WTC11 (cell line): Measurements from ENCODE around the gene CAPRIN2.

Experiments
- ATF6 ChIP-seq: sonication (generic); formaldehyde crosslinking; IDR thresholded peaks from 2 replicates; pipeline ENCODE4 v1.8.1; 2023; ENCODE audit warnings: mild to moderate bottlenecking, missing genetic modification reagents
- USF2 ChIP-seq: sonication (generic); formaldehyde crosslinking; IDR thresholded peaks from 2 replicates; pipeline ENCODE4 v1.8.1; 2023; ENCODE audit warnings: mild to moderate bottlenecking, missing genetic modification reagents, moderate library complexity
- ZBTB21 ChIP-seq: sonication (generic); formaldehyde crosslinking; IDR thresholded peaks from 2 replicates; pipeline ENCODE4 v1.8.1; 2023; ENCODE audit warnings: mild to moderate bottlenecking, missing genetic modification reagents, borderline replicate concordance
- ZNF263 ChIP-seq: sonication (generic); formaldehyde crosslinking; IDR thresholded peaks from 2 replicates; pipeline ENCODE4 v1.8.1; 2022; ENCODE audit warnings: low read depth, mild to moderate bottlenecking, moderate library complexity, missing genetic modification reagents
- TF ChIP-seq, protein P1 (sequence below): fragments of 200-600 bp; IDR thresholded peaks from 2 replicates; pipeline ENCODE4 v1.8.0; 2022; ENCODE audit warnings: antibody characterized with exemption
- TF ChIP-seq, protein P2 (sequence below): sonication (generic); formaldehyde crosslinking; IDR thresholded peaks from 2 replicates; pipeline ENCODE4 v1.8.1; 2022; ENCODE audit warnings: mild to moderate bottlenecking, moderate library complexity, missing genetic modification reagents
- TF ChIP-seq, protein P3 (sequence below): sonication (generic); formaldehyde crosslinking; IDR thresholded peaks from 2 replicates; pipeline ENCODE4 v1.8.1; 2023; ENCODE audit warnings: mild to moderate bottlenecking, moderate library complexity, missing genetic modification reagents

- TF ChIP-seq, protein P1, sequence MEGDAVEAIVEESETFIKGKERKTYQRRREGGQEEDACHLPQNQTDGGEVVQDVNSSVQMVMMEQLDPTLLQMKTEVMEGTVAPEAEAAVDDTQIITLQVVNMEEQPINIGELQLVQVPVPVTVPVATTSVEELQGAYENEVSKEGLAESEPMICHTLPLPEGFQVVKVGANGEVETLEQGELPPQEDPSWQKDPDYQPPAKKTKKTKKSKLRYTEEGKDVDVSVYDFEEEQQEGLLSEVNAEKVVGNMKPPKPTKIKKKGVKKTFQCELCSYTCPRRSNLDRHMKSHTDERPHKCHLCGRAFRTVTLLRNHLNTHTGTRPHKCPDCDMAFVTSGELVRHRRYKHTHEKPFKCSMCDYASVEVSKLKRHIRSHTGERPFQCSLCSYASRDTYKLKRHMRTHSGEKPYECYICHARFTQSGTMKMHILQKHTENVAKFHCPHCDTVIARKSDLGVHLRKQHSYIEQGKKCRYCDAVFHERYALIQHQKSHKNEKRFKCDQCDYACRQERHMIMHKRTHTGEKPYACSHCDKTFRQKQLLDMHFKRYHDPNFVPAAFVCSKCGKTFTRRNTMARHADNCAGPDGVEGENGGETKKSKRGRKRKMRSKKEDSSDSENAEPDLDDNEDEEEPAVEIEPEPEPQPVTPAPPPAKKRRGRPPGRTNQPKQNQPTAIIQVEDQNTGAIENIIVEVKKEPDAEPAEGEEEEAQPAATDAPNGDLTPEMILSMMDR = no peak
- no peak for TF ChIP-seq ATF6
- TF ChIP-seq USF2 (CRISPR knock-in tag) = no peak
- TF ChIP-seq, protein P2, sequence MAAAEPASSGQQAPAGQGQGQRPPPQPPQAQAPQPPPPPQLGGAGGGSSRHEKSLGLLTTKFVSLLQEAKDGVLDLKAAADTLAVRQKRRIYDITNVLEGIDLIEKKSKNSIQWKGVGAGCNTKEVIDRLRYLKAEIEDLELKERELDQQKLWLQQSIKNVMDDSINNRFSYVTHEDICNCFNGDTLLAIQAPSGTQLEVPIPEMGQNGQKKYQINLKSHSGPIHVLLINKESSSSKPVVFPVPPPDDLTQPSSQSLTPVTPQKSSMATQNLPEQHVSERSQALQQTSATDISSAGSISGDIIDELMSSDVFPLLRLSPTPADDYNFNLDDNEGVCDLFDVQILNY (CRISPR knock-in tag) = no peak
- TF ChIP-seq ZBTB21 (CRISPR knock-in tag) = no peak
- TF ChIP-seq, protein P3, sequence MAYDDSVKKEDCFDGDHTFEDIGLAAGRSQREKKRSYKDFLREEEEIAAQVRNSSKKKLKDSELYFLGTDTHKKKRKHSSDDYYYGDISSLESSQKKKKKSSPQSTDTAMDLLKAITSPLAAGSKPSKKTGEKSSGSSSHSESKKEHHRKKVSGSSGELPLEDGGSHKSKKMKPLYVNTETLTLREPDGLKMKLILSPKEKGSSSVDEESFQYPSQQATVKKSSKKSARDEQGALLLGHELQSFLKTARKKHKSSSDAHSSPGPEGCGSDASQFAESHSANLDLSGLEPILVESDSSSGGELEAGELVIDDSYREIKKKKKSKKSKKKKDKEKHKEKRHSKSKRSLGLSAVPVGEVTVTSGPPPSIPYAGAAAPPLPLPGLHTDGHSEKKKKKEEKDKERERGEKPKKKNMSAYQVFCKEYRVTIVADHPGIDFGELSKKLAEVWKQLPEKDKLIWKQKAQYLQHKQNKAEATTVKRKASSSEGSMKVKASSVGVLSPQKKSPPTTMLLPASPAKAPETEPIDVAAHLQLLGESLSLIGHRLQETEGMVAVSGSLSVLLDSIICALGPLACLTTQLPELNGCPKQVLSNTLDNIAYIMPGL = no peak
- TF ChIP-seq ZNF263 = no peak
Measured at GRCh38 chr12:30706476-30706875, 48.3 kb downstream of the CAPRIN2 start.
